OCI-LY7 (cell line): Measurements from ENCODE around the gene NDUFB10. TPM values are rescaled to one million over a fixed set of nuclear protein-coding genes. Genes with fewer than 3 reads are reported as not detected.
"Not testable (repeated sequence)": the region's sequence is repeated elsewhere in the genome, so short reads cannot be mapped to it uniquely, and the experiment has no call there.

Source experiments
- BruUV-seq: library from RNA; stranded (reverse); fragments of 400-500 nt; replicated peaks from 2 replicates; lab custom pipeline; 2021; lab: Mats Ljungman, UMichigan
- CTCF ChIA-PET: fragments of 300-600 bp; sonication (Branson Sonifier 250); formaldehyde crosslinking; loops from one replicate; lab custom pipeline; 2022; ENCODE audit warnings: antibody characterized with exemption; ENCODE audit not compliant: unreplicated experiment; lab: Charles Lee
- POLR2A ChIA-PET: fragments of 300-600 bp; sonication (Branson Sonifier 250); formaldehyde crosslinking; loops from one replicate; lab custom pipeline; 2022; ENCODE audit warnings: antibody characterized with exemption; lab: Charles Lee
- DNase-seq: peaks from one replicate; pipeline ENCODE4 v3.0.0-alpha.2; 2015; ENCODE audit warnings: low spot score
- H2AFZ ChIP-seq: fragments of 200-600 bp; sonication (generic), shearing (Covaris generic); 2 replicates; pipeline ENCODE4 v1.6.1; 2014; ENCODE audit warnings: mild to moderate bottlenecking, antibody characterized with exemption, low read length, moderate library complexity
- H3K27ac ChIP-seq: fragments of 200-600 bp; sonication (generic); 2 replicates; pipeline ENCODE4 v1.5.1; 2014; ENCODE audit warnings: mixed run types, low read depth, mild to moderate bottlenecking, moderate library complexity, low read length, inconsistent platforms; ENCODE audit not compliant: poor library complexity, severe bottlenecking
- H3K36me3 ChIP-seq: fragments of 200-600 bp; sonication (generic); 2 replicates; pipeline ENCODE4 v1.6.1; 2014; ENCODE audit warnings: mild to moderate bottlenecking, antibody characterized with exemption, low read length, moderate library complexity, mixed read lengths; ENCODE audit not compliant: insufficient read depth
- H3K4me1 ChIP-seq: fragments of 200-600 bp; sonication (generic); 2 replicates; pipeline ENCODE4 v1.5.1; 2014; ENCODE audit warnings: mild to moderate bottlenecking, low read length; ENCODE audit not compliant: insufficient read depth, poor library complexity, severe bottlenecking
- H3K4me2 ChIP-seq: fragments of 200-600 bp; sonication (generic); 2 replicates; pipeline ENCODE4 v1.6.1; 2014; ENCODE audit warnings: mild to moderate bottlenecking, low read length
- H3K4me3 ChIP-seq: fragments of 200-600 bp; sonication (generic); 2 replicates; pipeline ENCODE4 v1.5.1; 2014; ENCODE audit warnings: mild to moderate bottlenecking, low read depth, low read length; ENCODE audit not compliant: poor library complexity, severe bottlenecking
- H3K79me2 ChIP-seq: fragments of 200-600 bp; sonication (generic); 2 replicates; pipeline ENCODE4 v1.6.1; 2016; ENCODE audit warnings: low read depth, mild to moderate bottlenecking, low read length, moderate library complexity, mixed read lengths; ENCODE audit not compliant: insufficient read depth
- H3K9me2 ChIP-seq: fragments of 200-600 bp; sonication (generic); 2 replicates; pipeline ENCODE4 v1.6.1; 2016; ENCODE audit warnings: mild to moderate bottlenecking, low read length, mixed read lengths; ENCODE audit not compliant: insufficient read depth
- H3K9me3 ChIP-seq: fragments of 200-600 bp; sonication (generic); 2 replicates; pipeline ENCODE4 v1.6.1; 2014; ENCODE audit warnings: mild to moderate bottlenecking, mixed run types, low read length, mixed read lengths
- H4K20me1 ChIP-seq: fragments of 200-600 bp; sonication (generic); 2 replicates; pipeline ENCODE4 v1.6.1; 2014; ENCODE audit warnings: mild to moderate bottlenecking, antibody characterized with exemption, low read length, moderate library complexity, mixed read lengths; ENCODE audit not compliant: insufficient read depth
- EZH2phosphoT487 ChIP-seq: fragments of 200-600 bp; sonication (generic); IDR thresholded peaks from 2 replicates; pipeline ENCODE4 v1.6.1; 2018; ENCODE audit warnings: low read depth, borderline replicate concordance, mild to moderate bottlenecking, mixed run types, antibody characterized with exemption, low read length, moderate library complexity, mixed read lengths
- intact Hi-C: fragments of 100-400 bp; cut with micrococcal nuclease; formaldehyde crosslinking; loops from one replicate; pipeline ENCODE4 v1.10.0; 2022; ENCODE audit not compliant: unreplicated experiment
- total RNA-seq, 2 experiments: library from RNA; depleted of rRNA in 1 of 2; stranded (reverse); fragments of >200 nt in 1 of 2; shearing (Covaris generic) in 1 of 2; gene quantifications; 2 replicates each; pipeline ENCODE4 v1.2.3, GENCODE V29; 2014 to 2022
- TF ChIP-seq, protein P1 (sequence below): fragments of 200-600 bp; sonication (generic); conservative IDR thresholded peaks from 2 replicates; pipeline ENCODE4 v1.5.1; 2014; ENCODE audit warnings: mild to moderate bottlenecking, antibody characterized with exemption, low read length, moderate library complexity, mixed read lengths

Gene NDUFB10
- total RNA-seq, 2 experiments from 2014 or later, result 201 to 240 TPM

DNA sequence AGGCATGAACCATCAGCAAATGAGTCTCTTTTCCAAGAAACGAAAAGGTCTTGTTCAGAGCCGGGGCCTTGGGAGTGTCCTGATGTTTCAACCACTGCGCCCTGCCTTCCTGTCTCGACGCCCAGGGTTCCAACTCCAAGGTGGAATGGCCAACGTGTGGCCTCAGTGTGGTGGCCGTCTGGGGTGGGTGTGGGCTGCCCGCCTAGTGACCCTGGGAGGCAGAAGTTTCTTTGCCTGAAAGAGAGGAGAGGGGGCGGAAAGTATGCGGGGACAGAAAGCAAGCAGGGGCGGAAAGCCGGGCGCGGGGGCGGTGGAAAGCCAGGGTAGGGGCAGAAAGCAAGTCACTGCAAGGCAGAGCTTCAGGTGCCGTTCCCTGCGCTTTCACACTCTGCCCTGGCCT lies 20.4 kb upstream of the NDUFB10 start:
- no TSS peak for BruUV-seq
- no peak for DNase-seq
- intact Hi-C loops, result no loop called here
- Histone ChIP-seq H3K27ac (no peak overlapping the region), H3K36me3 (no peaks in the 10 kb centered on the region), H3K9me2 (no peaks in the 10 kb centered on the region), H3K4me2 (no peak overlapping the region), H3K9me3 (no peaks in the 10 kb centered on the region), H3K79me2 (no peaks in the 10 kb centered on the region), H4K20me1 (no peaks in the 10 kb centered on the region), H3K4me1 (peaks cover 18% of the 10 kb centered on the region), H2AFZ (no peak overlapping the region), H3K4me3 (no peak overlapping the region)
- ChIA-PET CTCF (no interaction called here), POLR2A (interaction anchor here (0.5 kb wide), 2 partner anchors 9 to 17 kb away, joined by 3 read pairs; no protein-coding TSS in a partner anchor)
- TF ChIP-seq, protein P1, sequence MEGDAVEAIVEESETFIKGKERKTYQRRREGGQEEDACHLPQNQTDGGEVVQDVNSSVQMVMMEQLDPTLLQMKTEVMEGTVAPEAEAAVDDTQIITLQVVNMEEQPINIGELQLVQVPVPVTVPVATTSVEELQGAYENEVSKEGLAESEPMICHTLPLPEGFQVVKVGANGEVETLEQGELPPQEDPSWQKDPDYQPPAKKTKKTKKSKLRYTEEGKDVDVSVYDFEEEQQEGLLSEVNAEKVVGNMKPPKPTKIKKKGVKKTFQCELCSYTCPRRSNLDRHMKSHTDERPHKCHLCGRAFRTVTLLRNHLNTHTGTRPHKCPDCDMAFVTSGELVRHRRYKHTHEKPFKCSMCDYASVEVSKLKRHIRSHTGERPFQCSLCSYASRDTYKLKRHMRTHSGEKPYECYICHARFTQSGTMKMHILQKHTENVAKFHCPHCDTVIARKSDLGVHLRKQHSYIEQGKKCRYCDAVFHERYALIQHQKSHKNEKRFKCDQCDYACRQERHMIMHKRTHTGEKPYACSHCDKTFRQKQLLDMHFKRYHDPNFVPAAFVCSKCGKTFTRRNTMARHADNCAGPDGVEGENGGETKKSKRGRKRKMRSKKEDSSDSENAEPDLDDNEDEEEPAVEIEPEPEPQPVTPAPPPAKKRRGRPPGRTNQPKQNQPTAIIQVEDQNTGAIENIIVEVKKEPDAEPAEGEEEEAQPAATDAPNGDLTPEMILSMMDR, result no peak
- no peak for TF ChIP-seq EZH2phosphoT487

DNA sequence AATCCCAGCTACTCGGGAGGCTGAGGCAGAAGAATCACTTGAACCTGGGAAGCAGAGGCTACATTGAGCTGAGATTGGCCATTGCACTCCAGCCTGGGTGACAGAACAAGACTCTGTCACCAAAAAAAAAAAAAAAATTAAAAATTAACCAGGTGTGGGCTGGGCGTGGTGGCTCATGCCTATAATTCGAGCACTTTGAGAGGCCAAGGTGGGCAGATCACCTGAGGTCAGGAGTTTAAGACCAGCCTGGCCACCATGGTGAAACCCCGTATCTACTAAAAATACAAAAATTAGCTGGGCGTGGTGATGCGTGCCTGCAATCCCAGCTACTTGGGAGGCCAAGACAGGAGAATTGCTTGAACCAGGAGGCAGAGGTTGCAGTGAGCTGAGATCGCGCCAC lies 19.5 kb upstream of the NDUFB10 start:
- DNase-seq, H3K36me3 ChIP-seq, H3K9me2 ChIP-seq, H3K4me2 ChIP-seq, H2AFZ ChIP-seq, H3K9me3 ChIP-seq, BruUV-seq, H3K27ac ChIP-seq, H3K79me2 ChIP-seq, H3K4me3 ChIP-seq, H4K20me1 ChIP-seq: not testable (repeated sequence)
- ChIA-PET POLR2A (interaction anchor here (0.6 to 0.8 kb wide), 3 partner anchors 9 to 212 kb away, joined by 3 to 4 read pairs (median 3); no protein-coding TSS in a partner anchor), CTCF (interaction anchor here (0.6 kb wide), 1 partner anchor 85 kb away, joined by 4 read pairs; no protein-coding TSS in a partner anchor)
- peaks cover 18% of the 10 kb centered on the region for H3K4me1 ChIP-seq
- intact Hi-C loops, result loop anchor here (5.0 kb wide), 1 partner anchor 158 kb away; the partner anchor contains the start of genes NUBP2 and SPSB3

DNA sequence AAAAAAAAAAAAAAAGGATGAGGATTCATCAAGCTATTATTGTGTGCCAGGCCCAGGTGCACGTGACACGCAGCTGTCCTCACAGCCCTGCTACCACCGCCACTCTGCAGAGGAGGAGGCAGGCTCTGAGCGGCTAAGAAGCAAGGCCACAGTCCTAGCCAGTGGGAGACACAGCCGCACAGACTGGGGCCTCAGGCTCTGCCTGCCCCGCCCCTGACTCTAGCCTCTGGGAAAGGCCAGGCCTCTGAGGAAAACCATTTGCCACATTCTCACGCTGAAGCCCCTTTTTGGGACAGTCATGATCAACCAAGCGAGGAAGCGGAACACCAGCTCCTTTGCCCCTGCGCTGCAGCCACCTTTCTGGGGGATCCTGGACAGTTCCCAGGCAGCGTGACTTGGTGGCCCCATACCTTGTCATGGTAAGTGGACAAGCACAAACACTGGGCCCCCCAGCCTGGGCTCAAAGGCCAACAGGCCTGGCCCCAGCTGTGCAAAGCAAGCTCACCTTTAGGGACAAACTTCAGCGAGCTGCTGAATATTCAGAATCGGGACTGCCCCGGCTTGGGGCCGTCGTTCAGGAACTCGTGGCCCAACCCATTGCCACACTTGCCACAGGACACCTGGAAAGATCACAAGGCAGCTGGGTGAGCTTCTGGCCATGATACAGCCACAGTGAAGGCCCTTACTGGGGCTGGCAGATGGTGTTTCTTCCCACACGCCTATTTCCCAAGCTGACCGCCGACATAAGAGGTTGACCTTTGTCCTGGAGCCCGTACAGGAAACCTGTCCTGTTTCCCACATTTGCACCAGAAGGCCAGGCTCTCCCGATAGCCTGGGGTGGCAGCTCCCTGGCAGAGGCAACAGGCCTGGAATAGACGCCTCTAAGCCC lies 18.8 kb upstream of the NDUFB10 start:
- no peak overlapping the region for H3K27ac ChIP-seq
- intact Hi-C loops, result loop anchor here (5.0 kb wide), 1 partner anchor 158 kb away; the partner anchor contains the start of genes NUBP2 and SPSB3
- no peak overlapping the region for H2AFZ ChIP-seq
- no peak overlapping the region for H3K4me2 ChIP-seq
- H3K79me2 ChIP-seq, result no peaks in the 10 kb centered on the region
- TF ChIP-seq, protein P1, result no peak
- no peak for TF ChIP-seq EZH2phosphoT487
- H3K4me3 ChIP-seq, result no peak overlapping the region
- H4K20me1 ChIP-seq, result no peaks in the 10 kb centered on the region
- H3K36me3 ChIP-seq, result no peaks in the 10 kb centered on the region
- DNase-seq, result no peak
- no peaks in the 10 kb centered on the region for H3K9me2 ChIP-seq
- H3K9me3 ChIP-seq, result no peaks in the 10 kb centered on the region
- BruUV-seq, result no TSS peak
- ChIA-PET POLR2A (interaction anchor here (0.7 to 1.3 kb wide), 2 partner anchors 24 to 211 kb away, joined by 4 to 6 read pairs; partner anchors contain the start of gene RPS2), CTCF (interaction anchor here (0.6 to 1.0 kb wide), 3 partner anchors 32 to 1204 kb away, joined by 3 to 4 read pairs (median 3); no protein-coding TSS in a partner anchor)
- H3K4me1 ChIP-seq, result peaks cover 18% of the 10 kb centered on the region
